ENCODE measurements around the gene RRP1B.

GRCh38 chr21:43733060-43733459 lies 73.7 kb downstream of the RRP1B start:
- TF ChIP-seq EZH2phosphoT487 (IDR thresholded peaks at IDR 0.05; ENCODE audit: insufficient read depth, low read depth) (no peak), EZH2 (IDR thresholded peaks at IDR 0.05; ENCODE audit: insufficient read depth, poor library complexity, severe bottlenecking) (no peak)
